ENCODE measurements around the gene BCL11B.

BCL11B gene

GRCh38 chr14:99136401-99136800 lies 135.6 kb downstream of the BCL11B start:
- TF ChIP-seq CTCF (IDR thresholded peaks at IDR 0.05; ENCODE audit: low read depth, low read length), result no peak
- Histone ChIP-seq H3K4me1 (no peaks in the 10 kb centered on the region), H3K4me3 (ENCODE audit: low read depth, low read length) (no peak overlapping the region), H3K9me3 (no peaks in the 10 kb centered on the region), H3K27me3 (no peaks in the 10 kb centered on the region), H3K36me3 (no peaks in the 10 kb centered on the region)
- DNase-seq, result no peak

DNA sequence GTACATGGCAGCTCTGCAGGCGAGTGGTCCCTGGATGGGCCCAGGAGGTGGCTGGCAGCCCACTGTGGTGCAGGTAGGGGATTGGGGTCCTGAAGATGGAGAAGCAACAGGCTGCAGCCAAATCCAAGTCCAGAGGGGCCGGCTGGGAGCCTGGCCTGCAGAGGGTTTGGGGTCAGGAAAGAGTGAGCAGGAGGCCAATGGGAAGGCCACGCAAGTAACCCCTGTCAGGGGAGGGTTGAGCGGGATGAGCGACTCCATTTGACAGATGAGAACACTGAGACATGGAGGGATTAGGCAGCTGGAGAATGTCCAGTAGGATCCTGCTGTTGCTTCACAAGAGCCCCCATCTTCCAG lies 136.0 kb downstream of the BCL11B start:
- Histone ChIP-seq H3K4me1 (no peaks in the 10 kb centered on the region), H3K36me3 (no peaks in the 10 kb centered on the region), H3K9me3 (no peaks in the 10 kb centered on the region), H3K4me3 (ENCODE audit: low read depth, low read length) (no peak overlapping the region), H3K27me3 (no peaks in the 10 kb centered on the region)
- no peak for DNase-seq
- TF ChIP-seq CTCF (IDR thresholded peaks at IDR 0.05; ENCODE audit: low read depth, low read length), result no peak

DNA sequence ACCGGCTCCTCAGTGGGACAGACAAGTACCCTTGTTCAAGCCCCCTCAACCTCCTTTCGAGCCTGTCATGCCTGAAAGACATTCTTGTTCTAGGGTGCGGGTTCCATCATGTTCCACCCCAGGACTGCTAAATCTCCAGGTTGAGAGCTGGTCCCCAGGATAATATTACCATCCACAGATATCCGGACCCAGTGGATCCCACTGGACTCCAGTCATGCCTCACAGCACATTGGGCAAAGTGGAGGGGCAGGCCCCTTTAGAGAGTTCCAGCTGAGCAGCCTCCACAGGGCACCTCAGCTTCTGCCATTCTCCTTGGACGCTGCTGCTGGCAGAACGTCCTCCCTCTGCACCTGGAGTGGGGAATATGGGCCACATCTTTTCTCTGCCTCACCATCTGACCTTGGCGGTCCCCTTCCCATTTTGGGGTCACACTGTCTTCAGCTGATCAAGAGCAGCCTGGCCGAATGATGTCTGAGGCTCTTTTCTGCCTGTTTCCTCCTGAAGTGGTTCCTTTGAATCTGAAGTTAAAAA lies 137.4 kb downstream of the BCL11B start:
- no peaks in the 10 kb centered on the region for H3K9me3 ChIP-seq
- no peak for TF ChIP-seq CTCF (IDR thresholded peaks at IDR 0.05; ENCODE audit: low read depth, low read length)
- H3K4me1 ChIP-seq, result no peaks in the 10 kb centered on the region
- no peak overlapping the region for H3K4me3 ChIP-seq (ENCODE audit: low read depth, low read length)
- H3K27me3 ChIP-seq, result no peaks in the 10 kb centered on the region
- no peak for DNase-seq
- H3K36me3 ChIP-seq, result no peaks in the 10 kb centered on the region

- Histone ChIP-seq H3K27me3 (no peaks in the 10 kb centered on the region), H3K4me3 (ENCODE audit: low read depth, low read length) (no peak overlapping the region), H3K36me3 (no peaks in the 10 kb centered on the region), H3K4me1 (no peaks in the 10 kb centered on the region), H3K9me3 (no peaks in the 10 kb centered on the region)
- TF ChIP-seq CTCF (IDR thresholded peaks at IDR 0.05; ENCODE audit: low read depth, low read length), result no peak
- no peak for DNase-seq
These were observed 138.1 kb downstream of the BCL11B start for GRCh38 chr14:99133636-99134515.

DNA sequence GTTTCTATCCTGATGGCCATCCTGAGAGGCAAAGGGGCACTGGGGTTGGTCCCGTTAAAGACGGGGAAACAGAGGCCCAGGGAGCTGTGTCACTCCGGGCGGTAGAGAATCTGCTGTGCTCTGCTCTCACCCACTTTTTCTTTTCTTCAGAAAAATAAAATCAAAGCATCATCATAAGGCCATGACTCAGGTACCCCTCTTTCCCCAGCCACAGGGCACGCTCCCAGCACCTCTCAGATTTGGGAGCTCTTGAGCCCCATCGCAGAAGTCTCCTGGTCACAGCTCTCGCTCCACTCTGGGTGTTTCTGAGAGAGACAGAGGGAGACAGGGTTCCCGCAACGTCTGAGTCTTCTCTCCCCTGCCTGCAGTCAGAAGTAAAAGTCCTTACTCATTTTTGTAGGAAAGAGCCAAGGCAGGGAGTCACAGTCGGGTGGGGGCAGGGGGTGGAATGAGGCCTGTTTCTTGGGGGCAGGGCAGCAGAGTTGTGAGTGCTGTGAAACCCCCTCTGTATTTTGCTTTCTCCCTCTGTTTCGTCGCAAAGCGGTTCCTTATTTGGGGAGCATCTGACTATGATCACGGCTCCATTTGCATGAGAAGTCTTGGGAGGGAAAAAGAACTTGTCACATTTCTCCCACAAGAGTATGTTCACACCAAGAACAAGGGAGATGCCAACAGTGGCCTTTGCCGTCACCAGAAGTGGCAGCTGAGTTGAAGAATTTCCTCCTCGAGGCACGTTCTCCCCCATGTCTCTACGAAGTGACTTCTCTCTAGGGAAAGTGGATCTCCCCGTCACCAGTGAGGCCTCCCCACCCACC lies 139.0 kb downstream of the BCL11B start:
- Histone ChIP-seq H3K4me3 (ENCODE audit: low read depth, low read length) (no peak overlapping the region), H3K9me3 (no peaks in the 10 kb centered on the region), H3K4me1 (no peaks in the 10 kb centered on the region), H3K36me3 (no peaks in the 10 kb centered on the region), H3K27me3 (no peaks in the 10 kb centered on the region)
- TF ChIP-seq CTCF (IDR thresholded peaks at IDR 0.05; ENCODE audit: low read depth, low read length), result no peak
- DNase-seq, result no peak
